ENCODE data around the gene SNX18.

GRCh38 chr5:54558362-54558761, 40.8 kb downstream of the SNX18 start:
- TF ChIP-seq CTCF (IDR thresholded peaks at IDR 0.05) = no peak
- no peak for TF ChIP-seq EP300 (IDR thresholded peaks at IDR 0.05)

Data from suprapubic skin (tissue), 3 donors.